Activated naive CD8-positive, alpha-beta T cell treated with anti-CD3 and anti-CD28 coated beads, Interleukin-2, amount 10 ng/mL, durations not matched to agents 7 days and 5 days (primary cell): ENCODE measurements around the gene PARPBP. TPM values are rescaled to one million over a fixed set of nuclear protein-coding genes. Genes with fewer than 3 reads are reported as not detected.
"Not testable (repeated sequence)": the region's sequence is repeated elsewhere in the genome, so short reads cannot be mapped to it uniquely, and the experiment has no call there.

Experiments used
- ATAC-seq: fragments of 150-1000 bp; cut with Tn5 transposase; one replicate; pipeline ENCODE4 v1.10.0; 2021; ENCODE audit warnings: low read depth, moderate library complexity
- POLR2A ChIA-PET: fragments of 350-600 bp; sonication (Branson Sonifier 250); formaldehyde crosslinking; loops from one replicate; lab custom pipeline; 2021; ENCODE audit warnings: antibody characterized with exemption; lab: Charles Lee
- DNase-seq: peaks from one replicate; pipeline ENCODE4 v3.0.0; 2021
- H3K27ac Mint-ChIP-seq: one replicate; pipeline ENCODE4 v1.8.0; 2022; ENCODE audit warnings: mild to moderate bottlenecking, mixed read lengths
- H3K27me3 Mint-ChIP-seq: one replicate; pipeline ENCODE4 v1.8.0; 2022; ENCODE audit warnings: mild to moderate bottlenecking, moderate library complexity, mixed read lengths
- H3K36me3 Mint-ChIP-seq: one replicate; pipeline ENCODE4 v1.8.0; 2021; ENCODE audit warnings: mild to moderate bottlenecking, mixed read lengths
- H3K4me1 Mint-ChIP-seq: one replicate; pipeline ENCODE4 v1.8.0; 2021; ENCODE audit warnings: mixed read lengths
- H3K4me3 Mint-ChIP-seq: one replicate; pipeline ENCODE4 v1.8.0; 2022; ENCODE audit warnings: mild to moderate bottlenecking, moderate library complexity, mixed read lengths
- H3K9me3 Mint-ChIP-seq: one replicate; pipeline ENCODE4 v1.8.0; 2021; ENCODE audit warnings: mixed read lengths
- total RNA-seq, 2 experiments: library from RNA; stranded (reverse); gene quantifications; one replicate each; pipeline ENCODE4 v1.2.3, GENCODE V29; 2021

Gene PARPBP
- total RNA-seq, 2 experiments from 2014 or later = 19.0 to 20.5 TPM

DNA sequence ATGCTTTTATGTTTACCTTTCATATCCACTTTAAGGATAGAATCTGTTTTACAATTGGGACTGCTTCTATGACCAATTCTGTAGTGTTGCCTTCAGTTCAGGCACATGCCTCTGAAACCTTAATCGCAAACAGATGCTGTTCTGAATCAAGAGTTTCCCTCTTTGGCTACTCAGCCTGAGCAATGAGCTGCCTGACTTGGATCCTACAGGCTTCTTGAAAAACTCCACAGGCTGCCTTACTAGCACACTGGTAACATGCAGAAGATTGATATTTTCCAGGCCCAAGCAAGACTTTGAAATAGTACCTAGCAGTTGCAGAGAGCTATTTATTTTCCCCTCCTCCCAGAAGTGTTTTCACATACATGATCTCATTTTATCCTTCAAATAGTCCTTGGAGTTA lies 112.5 kb downstream of the PARPBP start:
- Mint-ChIP-seq H3K27ac (no peak overlapping the region), H3K9me3 (no peaks in the 10 kb centered on the region), H3K4me1 (no peaks in the 10 kb centered on the region), H3K4me3 (no peak overlapping the region), H3K36me3 (no peaks in the 10 kb centered on the region), H3K27me3 (peaks cover 17% of the 10 kb centered on the region)
- DNase-seq (no peak), ATAC-seq (no peak)
- POLR2A ChIA-PET = no interaction called here

DNA sequence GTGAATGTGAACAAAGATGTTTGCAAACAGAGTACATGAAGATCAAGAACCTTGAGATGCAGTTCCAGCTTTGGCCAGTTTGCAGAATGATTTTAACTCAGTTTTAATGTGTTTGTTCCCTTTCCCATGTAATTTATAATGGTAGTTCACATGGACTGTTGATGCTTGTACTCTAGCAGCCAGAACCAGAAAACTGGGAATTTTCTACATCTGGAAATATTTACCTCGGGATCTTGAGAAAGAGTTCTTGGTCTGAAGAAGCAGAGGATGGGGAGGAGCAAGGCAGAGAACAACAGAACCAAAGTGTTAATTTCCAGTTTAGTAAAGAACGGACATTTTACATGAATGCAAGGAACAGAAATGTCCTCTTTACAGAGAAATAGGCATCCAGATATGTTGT lies 114.6 kb downstream of the PARPBP start:
- Mint-ChIP-seq H3K27ac (no peak overlapping the region), H3K27me3 (peaks cover 13% of the 10 kb centered on the region), H3K4me1 (no peaks in the 10 kb centered on the region), H3K4me3 (no peak overlapping the region), H3K9me3 (peaks cover 13% of the 10 kb centered on the region), H3K36me3 (no peaks in the 10 kb centered on the region)
- ATAC-seq (no peak), DNase-seq (no peak)
- POLR2A ChIA-PET = no interaction called here

DNA sequence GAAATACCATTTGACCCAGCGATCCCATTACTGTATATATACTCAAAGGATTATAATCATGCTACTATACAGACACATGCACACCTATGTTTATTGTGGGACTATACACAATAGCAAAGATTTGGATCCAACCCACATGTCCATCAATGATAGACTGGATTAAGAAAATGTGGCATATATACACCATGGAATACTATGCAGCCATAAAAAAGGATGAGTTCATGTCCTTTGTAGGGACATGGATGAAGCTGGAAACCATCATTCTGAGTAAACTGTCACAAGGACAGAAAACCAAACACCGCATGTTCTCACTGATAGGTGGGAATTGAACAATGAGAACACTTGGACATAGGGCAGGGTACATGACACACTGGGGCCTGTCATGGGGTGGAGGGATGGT lies 120.9 kb downstream of the PARPBP start:
- POLR2A ChIA-PET, DNase-seq, H3K27me3 Mint-ChIP-seq, H3K27ac Mint-ChIP-seq, H3K36me3 Mint-ChIP-seq, H3K4me1 Mint-ChIP-seq, H3K4me3 Mint-ChIP-seq, ATAC-seq: not testable (repeated sequence)
- peaks cover 19% of the 10 kb centered on the region for H3K9me3 Mint-ChIP-seq

Other genes with a start within 250 kb of the PARPBP start
- gene DRAM1, start 242.6 kb upstream of the PARPBP start, total RNA-seq = 1 to 10 TPM; 2.3 to 4.1 TPM
- gene WASHC3, start 58.2 kb upstream of the PARPBP start, total RNA-seq = 10 to 100 TPM; 53.2 to 58.0 TPM
- 10 to 100 TPM; 47.7 to 49.2 TPM for gene NUP37, start 69 bp upstream of the PARPBP start, total RNA-seq
- not detected for gene PMCH, start 77.7 kb downstream of the PARPBP start, total RNA-seq